Gastrocnemius medialis (tissue), 4 donors: ENCODE data around the gene RIMS4.

Experiments
- POLR2A ChIP-seq, 2 donors: fragments of 450-650 bp; IDR thresholded peaks; one replicate each; pipeline ENCODE4 v1.6.1; 2017; ENCODE audit warnings: antibody characterized with exemption in 2 of 2, mild to moderate bottlenecking in 2 of 2, moderate library complexity in 2 of 2
- TF ChIP-seq, protein P1 (sequence below), 5 experiments: fragments of 450-650 bp in 3 of 5; fragments of 200-600 bp in 2 of 5; sonication (generic) in 2 of 5; IDR thresholded peaks in 4 of 5; conservative IDR thresholded peaks in 1 of 5; 1 replicate in 4 of 5; 2 replicates in 1 of 5; pipeline ENCODE4 v1.5.1; 2016 to 2019; ENCODE audit warnings: antibody characterized with exemption in 5 of 5, mild to moderate bottlenecking in 3 of 5, moderate library complexity in 3 of 5

DNA sequence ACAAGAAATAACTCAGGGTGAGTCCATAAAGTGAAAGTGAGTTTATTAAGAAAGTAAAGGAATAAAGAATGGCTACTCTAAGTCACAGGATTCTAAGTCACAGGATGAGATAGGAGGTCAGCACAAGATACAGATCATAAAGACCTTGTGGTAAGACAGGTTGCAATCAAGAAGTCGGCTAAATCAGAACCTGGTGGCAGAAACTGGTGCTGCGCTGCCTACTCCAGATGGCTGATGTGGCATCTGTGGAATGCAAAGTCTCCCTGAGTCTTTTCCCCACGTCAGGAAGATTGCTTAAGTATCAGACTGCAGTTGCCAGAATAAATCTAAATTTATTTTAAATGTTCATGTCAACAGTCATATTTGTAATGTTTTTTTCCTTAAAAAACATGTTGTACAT lies 75.4 kb downstream of the RIMS4 start:
- TF ChIP-seq, protein P1, sequence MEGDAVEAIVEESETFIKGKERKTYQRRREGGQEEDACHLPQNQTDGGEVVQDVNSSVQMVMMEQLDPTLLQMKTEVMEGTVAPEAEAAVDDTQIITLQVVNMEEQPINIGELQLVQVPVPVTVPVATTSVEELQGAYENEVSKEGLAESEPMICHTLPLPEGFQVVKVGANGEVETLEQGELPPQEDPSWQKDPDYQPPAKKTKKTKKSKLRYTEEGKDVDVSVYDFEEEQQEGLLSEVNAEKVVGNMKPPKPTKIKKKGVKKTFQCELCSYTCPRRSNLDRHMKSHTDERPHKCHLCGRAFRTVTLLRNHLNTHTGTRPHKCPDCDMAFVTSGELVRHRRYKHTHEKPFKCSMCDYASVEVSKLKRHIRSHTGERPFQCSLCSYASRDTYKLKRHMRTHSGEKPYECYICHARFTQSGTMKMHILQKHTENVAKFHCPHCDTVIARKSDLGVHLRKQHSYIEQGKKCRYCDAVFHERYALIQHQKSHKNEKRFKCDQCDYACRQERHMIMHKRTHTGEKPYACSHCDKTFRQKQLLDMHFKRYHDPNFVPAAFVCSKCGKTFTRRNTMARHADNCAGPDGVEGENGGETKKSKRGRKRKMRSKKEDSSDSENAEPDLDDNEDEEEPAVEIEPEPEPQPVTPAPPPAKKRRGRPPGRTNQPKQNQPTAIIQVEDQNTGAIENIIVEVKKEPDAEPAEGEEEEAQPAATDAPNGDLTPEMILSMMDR (IDR thresholded peaks at IDR 0.05 in 4 of 5, conservative IDR thresholded peaks at IDR 0.05 in 1 of 5), result no peak
- TF ChIP-seq POLR2A (IDR thresholded peaks at IDR 0.05), result no peak
